GM12878 (cell line): ENCODE data around the gene MKRN1.

Experiments
- BHLHE40 ChIP-seq, 2 experiments: fragments of 450-650 bp in 1 of 2; IDR thresholded peaks; 2 replicates each; pipeline ENCODE4 v1.6.1; 2011 to 2017; ENCODE audit warnings: low read depth in 2 of 2, borderline replicate concordance in 1 of 2, improper control_type of control experiment in 1 of 2, low read length in 1 of 2, mild to moderate bottlenecking in 1 of 2
- CTCF ChIP-seq, 3 experiments: IDR thresholded peaks in 2 of 3; conservative IDR thresholded peaks in 1 of 3; 2 replicates each; pipeline ENCODE4 v1.5.1; 2011; ENCODE audit warnings: low read depth in 3 of 3, low read length in 3 of 3, mild to moderate bottlenecking in 3 of 3, control low read depth in 2 of 3, moderate library complexity in 2 of 3, inconsistent platforms in 1 of 3, mixed read lengths in 1 of 3; ENCODE audit not compliant: control insufficient read depth in 2 of 3, insufficient read depth in 1 of 3; ENCODE audit errors: extremely low read depth in 1 of 3
- ELK1 ChIP-seq: IDR thresholded peaks from 2 replicates; pipeline ENCODE4 v1.6.1; 2012; ENCODE audit warnings: low read depth, low read length, improper control_type of control experiment
- ETV6 ChIP-seq, 2 experiments: fragments of 450-650 bp in 1 of 2; IDR thresholded peaks in 1 of 2; conservative IDR thresholded peaks in 1 of 2; 2 replicates each; pipeline ENCODE4 v1.6.1; 2014; ENCODE audit warnings: antibody characterized with exemption in 1 of 2, borderline replicate concordance in 1 of 2, low read depth in 1 of 2, mild to moderate bottlenecking in 1 of 2, moderate library complexity in 1 of 2
- GABPA ChIP-seq: IDR thresholded peaks from 2 replicates; pipeline ENCODE4 v1.6.1; 2014; ENCODE audit warnings: antibody characterized with exemption, low read depth, mild to moderate bottlenecking, inconsistent platforms
- HDGF ChIP-seq: fragments of 450-650 bp; IDR thresholded peaks from 2 replicates; pipeline ENCODE4 v1.6.1; 2016; ENCODE audit warnings: antibody characterized with exemption
- IKZF2 ChIP-seq, 2 experiments: fragments of 450-650 bp; IDR thresholded peaks; 2 replicates each; pipeline ENCODE4 v1.6.1; 2017; ENCODE audit warnings: mild to moderate bottlenecking in 2 of 2, moderate library complexity in 2 of 2
- KLF5 ChIP-seq: fragments of 450-650 bp; IDR thresholded peaks from 2 replicates; pipeline ENCODE4 v1.6.1; 2014; ENCODE audit warnings: mild to moderate bottlenecking; ENCODE audit not compliant: partially characterized antibody
- NFXL1 ChIP-seq: fragments of 450-650 bp; IDR thresholded peaks from 2 replicates; pipeline ENCODE4 v1.6.1; 2017; ENCODE audit warnings: antibody characterized with exemption, mild to moderate bottlenecking, borderline replicate concordance
- POLR2AphosphoS5 ChIP-seq: IDR thresholded peaks from 2 replicates; pipeline ENCODE4 v1.6.1; 2011; ENCODE audit warnings: mild to moderate bottlenecking, low read length, inconsistent platforms
- RCOR1 ChIP-seq: conservative IDR thresholded peaks from 2 replicates; pipeline ENCODE4 v1.6.1; 2012; ENCODE audit warnings: low read depth, low read length, improper control_type of control experiment
- TAF1 ChIP-seq: IDR thresholded peaks from 2 replicates; pipeline ENCODE4 v1.6.1; 2011; ENCODE audit warnings: mild to moderate bottlenecking, low read depth, low read length, borderline replicate concordance
- ZNF274 ChIP-seq: IDR thresholded peaks from one replicate; pipeline ENCODE4 v1.8.0; 2011; ENCODE audit not compliant: insufficient read length, insufficient read depth

GRCh38 chr7:140475747-140476333, 3.5 kb downstream of the MKRN1 start:
- TF ChIP-seq GABPA (no peak), ETV6 (conservative IDR thresholded peaks at IDR 0.05 in 1 of 2, IDR thresholded peaks at IDR 0.05 in 1 of 2; ENCODE audit: borderline replicate concordance in 1 of 2, low read depth in 1 of 2) (no peak), NFXL1 (no peak), BHLHE40 (IDR thresholded peaks at IDR 0.05; ENCODE audit: borderline replicate concordance in 1 of 2, low read depth in 2 of 2, low read length in 1 of 2) (no peak), CTCF (IDR thresholded peaks at IDR 0.05 in 2 of 3, conservative IDR thresholded peaks at IDR 0.05 in 1 of 3; ENCODE audit: control insufficient read depth in 2 of 3, extremely low read depth in 1 of 3, insufficient read depth in 1 of 3, low read depth in 3 of 3, low read length in 3 of 3) (peak; percentile 46 to 64 (median 49)), TAF1 (no peak), IKZF2 (IDR thresholded peaks at IDR 0.05) (no peak), RCOR1 (no peak), ELK1 (no peak), ZNF274 (no peak), POLR2AphosphoS5 (no peak), KLF5 (no peak), HDGF (no peak)
